ENCODE results near the gene POR. TPM values are rescaled to one million over a fixed set of nuclear protein-coding genes. Genes with fewer than 3 reads are reported as not detected.

POR gene
- total and polyA plus RNA-seq, 2 of the 8 experiments (the other 6 are each of a cell fraction or from before 2014, with no cell fraction given) = 98.7 to 144 TPM

GRCh38 chr7:75878769-75879611 lies 36.0 kb upstream of the POR start, which contains the start of gene RHBDD2:
TSS of gene RHBDD2 (plus strand) at chr7:75879034. CDS start at chr7:75879083, 49 bp downstream.
- Histone ChIP-seq H3K79me2 (ENCODE audit: control insufficient read depth in 1 of 2, insufficient read depth in 2 of 2, low read length in 2 of 2) (peaks cover 0 to 15% of the 10 kb centered on the region in 2 experiments; a peak in 2 of 4 replicates), H3K79me1 (ENCODE audit: low read depth, low read length) (no peaks in the 10 kb centered on the region; the same call in none of the 2 replicates), H3K4me2 (ENCODE audit: insufficient read depth in 1 of 2, low read depth in 2 of 2, low read length in 2 of 2) (peak within 1 kb of the TSS; percentile 76 to 96), H3K27me3 (replicated peaks in 1 of 4; ENCODE audit: control insufficient read depth in 3 of 4, extremely low read depth in 1 of 4, insufficient read depth in 3 of 4, low read length in 3 of 4) (peaks cover 0 to 8% (median under 1%) of the 10 kb centered on the region in 4 experiments; a peak in 1 of 7 replicates), H2BK5ac (ENCODE audit: low read depth, low read length) (peak within 1 kb of the TSS; percentile 98), H3K4me1 (replicated peaks in 1 of 4; ENCODE audit: control insufficient read depth in 3 of 4, insufficient read depth in 4 of 4, low read length in 3 of 4) (peaks cover 5 to 11% (median 9%) of the 10 kb centered on the region in 4 experiments), H3K36me3 (ENCODE audit: control insufficient read depth in 2 of 4, insufficient read depth in 4 of 4, low read length in 3 of 4) (peaks cover 8 to 31% (median 21%) of the 10 kb centered on the region in 4 experiments; a peak in 7 of 8 replicates), H2BK12ac (ENCODE audit: low read depth, low read length) (peak within 1 kb of the TSS; percentile 99), H3K9ac (replicated peaks in 1 of 4; ENCODE audit: extremely low read depth in 1 of 4, low read depth in 3 of 4, low read length in 3 of 4) (peak within 1 kb of the TSS; percentile 93 to 96 (median 94)), H4K91ac (replicated peaks; ENCODE audit: insufficient read length, low read length) (peak within 1 kb of the TSS; percentile 90), H2AK5ac (ENCODE audit: low read depth, low read length) (peak within 1 kb of the TSS; percentile 95; the same call in 1 of the 2 replicates), H3K4ac (replicated peaks; ENCODE audit: insufficient read length, low read depth, low read length) (peak within 1 kb of the TSS; percentile 57), H3K4me3 (ENCODE audit: extremely low read depth in 1 of 4, insufficient read depth in 2 of 4, low read depth in 3 of 4, low read length in 4 of 4) (peak within 1 kb of the TSS; percentile 73 to 97 (median 81)), H3K9me3 (ENCODE audit: insufficient read depth in 2 of 2, low read depth in 1 of 2, low read length in 1 of 2) (no peaks in the 10 kb centered on the region), H3K23me2 (ENCODE audit: low read depth, low read length) (peaks cover 11% of the 10 kb centered on the region), H3K18ac (ENCODE audit: extremely low read depth, low read length) (peak within 1 kb of the TSS; percentile 85), H4K8ac (ENCODE audit: extremely low read depth, insufficient read depth, low read length) (peak within 1 kb of the TSS; percentile 96; the same call in 1 of the 2 replicates), H4K20me1 (replicated peaks in 1 of 2; ENCODE audit: control insufficient read depth in 1 of 2, insufficient read depth in 2 of 2, low read length in 2 of 2) (peaks cover 8 to 20% of the 10 kb centered on the region in 2 experiments), H2BK20ac (ENCODE audit: low read length) (peak within 1 kb of the TSS; percentile 94), H3K56ac (replicated peaks; ENCODE audit: insufficient read length, low read depth, low read length) (peak within 1 kb of the TSS; percentile 80), H3K27ac (ENCODE audit: low read depth, low read length) (peak within 1 kb of the TSS; percentile 82), H4K5ac (ENCODE audit: insufficient read length, low read depth, low read length) (peak within 1 kb of the TSS; percentile 98), H3K23ac (ENCODE audit: insufficient read length) (no peak within 1 kb of the TSS), H2BK15ac (ENCODE audit: low read length) (peak within 1 kb of the TSS; percentile 65; the same call in 1 of the 2 replicates), H3K14ac (ENCODE audit: insufficient read length) (no peak within 1 kb of the TSS), H2BK120ac (replicated peaks; ENCODE audit: low read depth, low read length) (peak within 1 kb of the TSS; percentile 89), H2AFZ (ENCODE audit: low read length) (peak within 1 kb of the TSS; percentile 76)
- ChIA-PET POLR2A (ENCODE audit: partially characterized antibody) (interaction anchor here (1.0 to 3.6 kb wide), 5 partner anchors 11 to 144 kb away, joined by 3 to 22 read pairs (median 4); no protein-coding TSS in a partner anchor), CTCF (ENCODE audit: partially characterized antibody) (interaction anchor here (1.4 to 2.4 kb wide), 3 partner anchors 11 to 93 kb away, joined by 4 to 7 read pairs (median 5); no protein-coding TSS in a partner anchor)
- WGBS, 2 experiments (ENCODE audit: extremely low coverage in 1 of 2, insufficient coverage in 1 of 2, insufficient read length in 1 of 2, insufficient replicate concordance in 2 of 2, low coverage in 1 of 2, low lambda C conversion rate in 2 of 2, missing lambda C conversion rate in 1 of 2) = 1% methylated on average over 28 of the region's 65 CpGs; no CpG with 5 or more reads in 1 of the 2 experiments
- no peak for FAIRE-seq
- DNase-seq (ENCODE audit: low read depth in 1 of 2, low spot score in 2 of 2) = peak; percentile 70 to 94
- TF ChIP-seq JUND (IDR thresholded peaks at IDR 0.05; ENCODE audit: low read length) = no peak
- peak in 1 of 2 experiments; percentile 50; a peak in 1 of 4 replicates for TF ChIP-seq HDAC2 (IDR thresholded peaks at IDR 0.05; ENCODE audit: borderline replicate concordance in 1 of 2, low read depth in 2 of 2, low read length in 2 of 2)
- TF ChIP-seq HDAC6 (IDR thresholded peaks at IDR 0.05; ENCODE audit: low read depth, low read length) = no peak
- peak; percentile 89 for TF ChIP-seq TAF1 (IDR thresholded peaks at IDR 0.05; ENCODE audit: low read depth, low read length)
- TF ChIP-seq CTCF (IDR thresholded peaks at IDR 0.05; ENCODE audit: control extremely low read depth in 1 of 3, insufficient read depth in 1 of 3, low read depth in 1 of 3, low read length in 3 of 3) = peak in 1 of 3 experiments; percentile 13; a peak in 1 of 4 replicates
- no peak for TF ChIP-seq CTBP2 (IDR thresholded peaks at IDR 0.05; ENCODE audit: borderline replicate concordance, insufficient read depth, insufficient read length, low read length)
- no peak for TF ChIP-seq CHD2 (IDR thresholded peaks at IDR 0.05; ENCODE audit: low read length)
